Ovary (tissue), 3 donors: ENCODE measurements around the gene PITPNC1.
"Not testable (repeated sequence)": the region's sequence is repeated elsewhere in the genome, so short reads cannot be mapped to it uniquely, and the experiment has no call there.

Experiments
- CTCF ChIP-seq, 3 donors: fragments of 450-650 bp in 2 of 3; fragments of 200-600 bp in 1 of 3; IDR thresholded peaks; one replicate each; pipeline versions ENCODE4 v1.5.1 to v1.8.0; 2016 to 2022; ENCODE audit warnings: antibody characterized with exemption in 3 of 3, mild to moderate bottlenecking in 1 of 3
- EP300 ChIP-seq: sonication (generic); formaldehyde crosslinking; IDR thresholded peaks from one replicate; pipeline ENCODE4 v1.6.1; 2017; ENCODE audit warnings: antibody characterized with exemption
- donor health status: DM: no; HTN: no; CAD: no.

- TF ChIP-seq CTCF (IDR thresholded peaks at IDR 0.05); EP300: not testable (repeated sequence)
Measured at GRCh38 chr17:67651218-67651579, 274.1 kb downstream of the PITPNC1 start.
